GM18861 (cell line): Measurements from ENCODE around the gene NAA40.

Experiments
- ATAC-seq: cut with Tn5 transposase; IDR thresholded peaks from one replicate; pipeline ENCODE4 v1.9.1; 2021; ENCODE audit not compliant: unreplicated experiment

The NAA40 gene

DNA sequence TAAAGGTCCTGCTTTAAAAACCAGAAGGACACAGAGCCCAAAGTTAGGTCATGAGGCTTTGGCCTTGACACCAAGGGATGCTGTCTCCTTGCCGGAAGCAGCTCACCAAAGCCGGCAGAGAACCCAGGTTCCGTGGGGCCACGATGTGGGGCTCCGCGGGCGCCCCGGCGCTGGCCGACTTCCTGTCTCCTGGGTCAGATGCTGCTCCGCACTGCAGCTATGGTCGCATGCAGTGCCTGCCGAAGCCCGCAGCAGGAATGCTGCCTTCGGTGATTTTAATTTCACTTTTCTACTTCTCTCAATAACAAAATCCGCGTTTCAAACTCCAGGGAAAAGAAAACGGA lies 47.0 kb downstream of the NAA40 start:
- peak; percentile 41 for ATAC-seq

DNA sequence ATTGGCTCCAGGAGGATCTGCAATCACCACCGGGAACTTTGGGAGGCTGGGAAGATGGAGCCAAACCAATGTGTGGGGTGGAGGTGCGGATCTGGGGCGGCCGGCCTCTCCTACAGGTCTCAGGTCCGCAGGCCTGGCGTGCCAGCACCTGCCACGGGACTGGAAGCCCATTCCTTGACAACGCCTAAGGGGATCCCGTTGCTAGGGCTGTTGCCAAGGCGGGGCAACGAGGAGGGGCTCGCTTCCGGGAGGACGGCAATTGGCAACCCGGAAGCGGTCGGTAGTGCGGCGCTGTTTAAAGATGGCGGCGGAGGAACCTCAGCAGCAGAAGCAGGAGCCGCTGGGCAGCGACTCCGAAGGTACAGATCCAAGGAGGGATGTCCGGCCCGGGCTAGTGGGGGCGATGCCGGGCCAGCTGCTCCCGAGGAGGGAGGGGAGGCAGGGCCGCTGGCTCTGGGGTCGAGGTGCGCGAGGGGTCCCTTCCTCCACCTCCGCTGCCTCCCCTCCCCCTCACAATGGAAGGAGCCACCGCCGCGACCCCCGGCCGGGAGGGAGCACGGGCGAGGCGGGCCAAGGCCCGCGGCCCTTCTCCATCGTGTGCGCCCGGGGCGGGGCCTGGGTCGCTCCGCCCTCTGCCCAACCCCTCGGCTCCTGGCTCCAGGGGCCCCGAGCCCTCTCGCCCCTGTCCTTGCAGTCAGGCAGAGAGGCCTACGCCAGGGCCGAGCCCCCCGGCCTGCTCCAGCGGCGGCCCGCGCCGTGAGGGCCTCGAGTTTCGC lies 47.5 kb downstream of the NAA40 start, which contains the start of gene OTUB1:
Gene OTUB1, plus strand, starts transcription at position 283 of the 776 bp plus-strand sequence. Its CDS starts 19 bp downstream, at position 302.
- ATAC-seq = peak; percentile 73

DNA sequence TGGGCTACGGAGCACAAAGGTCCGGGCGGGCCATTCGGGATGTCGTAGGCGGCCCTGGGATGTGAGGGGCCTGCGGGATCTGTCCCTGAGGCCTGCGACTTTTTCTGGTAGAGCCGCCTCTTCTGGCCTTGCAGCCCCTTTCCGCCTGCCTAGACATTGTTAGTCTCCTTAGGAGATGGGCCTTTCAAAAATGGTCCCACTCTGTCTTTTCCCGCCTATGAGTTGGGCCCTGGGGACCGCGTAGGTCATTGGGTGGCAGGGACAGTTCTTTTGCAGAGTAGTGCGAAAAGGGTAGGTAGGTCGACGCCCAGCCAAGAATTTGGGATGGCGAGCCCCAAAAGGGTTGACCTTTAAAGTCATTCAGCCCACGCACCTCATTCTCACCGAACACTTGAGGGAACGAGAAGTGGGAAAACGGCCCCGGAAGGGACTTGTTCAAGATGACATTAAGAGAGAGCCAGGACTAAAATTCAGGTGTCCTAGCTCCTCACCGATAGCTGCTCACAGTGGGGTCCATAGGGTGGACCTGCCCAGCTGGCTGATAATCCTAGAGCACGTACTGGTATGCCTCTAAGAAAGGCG lies 48.2 kb downstream of the NAA40 start:
- ATAC-seq = no peak

DNA sequence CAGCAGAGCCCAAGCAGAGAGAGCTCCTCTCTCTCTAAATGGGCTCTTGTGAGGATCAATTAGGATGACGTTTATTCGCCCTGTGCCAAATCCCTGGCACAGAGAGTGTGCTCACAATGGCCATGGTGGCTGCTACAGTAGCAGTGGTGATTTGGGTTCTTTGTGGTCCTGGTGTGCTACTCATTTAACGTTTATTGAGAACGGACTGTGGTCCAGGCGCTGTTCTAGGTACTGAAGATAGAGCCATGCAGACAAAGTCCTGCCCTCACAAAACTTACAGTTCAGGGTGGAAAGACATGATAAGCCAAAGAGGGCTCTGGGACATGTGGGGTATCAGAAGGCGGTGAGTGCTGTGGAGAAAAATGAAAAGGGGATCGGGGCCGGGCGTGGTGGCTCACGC lies 52.8 kb downstream of the NAA40 start:
- no peak for ATAC-seq

DNA sequence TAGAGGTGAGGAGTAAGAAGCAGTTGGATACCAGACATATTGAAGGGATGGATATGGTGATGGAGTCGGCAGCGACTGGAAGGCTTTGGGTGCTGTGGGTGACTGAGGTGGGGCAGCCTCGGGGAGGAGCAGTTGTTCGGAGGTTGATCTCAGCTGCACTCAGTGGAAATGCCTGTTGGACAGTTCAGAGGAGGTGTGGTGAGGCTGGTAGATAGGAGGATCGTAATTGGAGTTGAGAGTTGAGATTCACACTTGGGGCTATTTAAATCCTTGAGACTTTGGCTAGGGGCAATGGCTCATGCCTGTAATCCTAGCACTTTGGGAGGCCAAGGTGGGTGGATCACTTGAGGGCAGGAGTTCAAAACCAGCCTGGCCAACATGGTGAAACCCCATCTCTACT lies 54.3 kb downstream of the NAA40 start:
- no peak for ATAC-seq

DNA sequence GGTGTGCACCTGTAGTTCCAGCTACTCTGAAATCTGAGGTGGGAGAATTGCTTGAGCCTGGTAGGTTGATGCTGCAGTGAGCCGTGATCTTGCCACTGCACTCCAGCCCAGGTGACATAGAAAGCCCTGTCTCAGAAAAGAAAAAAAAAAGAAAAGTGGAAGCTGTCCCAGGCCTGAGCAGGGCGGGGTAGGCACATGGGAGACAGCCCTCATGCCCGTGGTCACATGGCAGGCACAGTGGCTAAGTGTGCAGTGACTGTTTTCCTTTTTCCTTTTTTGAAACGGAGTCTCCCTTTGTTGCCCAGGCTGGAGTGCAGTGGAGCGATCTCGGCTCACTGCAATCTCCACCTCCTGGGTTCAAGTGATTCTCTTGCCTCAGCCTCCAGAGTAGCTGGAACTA lies 55.2 kb downstream of the NAA40 start:
- no peak for ATAC-seq

DNA sequence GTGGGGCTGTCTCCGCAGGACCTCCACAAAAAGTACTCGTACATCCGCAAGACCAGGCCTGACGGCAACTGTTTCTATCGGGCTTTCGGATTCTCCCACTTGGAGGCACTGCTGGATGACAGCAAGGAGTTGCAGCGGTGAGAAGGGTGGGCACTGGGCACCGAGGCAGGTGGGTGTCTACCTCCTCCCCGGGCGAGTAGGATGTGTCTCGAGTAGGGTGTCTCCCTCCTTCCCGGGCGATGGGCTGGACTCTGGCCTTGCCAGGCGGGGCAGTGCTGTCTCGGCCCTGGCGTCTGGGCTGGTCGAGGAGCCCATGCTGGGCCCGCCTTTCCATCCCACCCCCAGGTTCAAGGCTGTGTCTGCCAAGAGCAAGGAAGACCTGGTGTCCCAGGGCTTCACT lies 57.7 kb downstream of the NAA40 start:
- no peak for ATAC-seq

DNA sequence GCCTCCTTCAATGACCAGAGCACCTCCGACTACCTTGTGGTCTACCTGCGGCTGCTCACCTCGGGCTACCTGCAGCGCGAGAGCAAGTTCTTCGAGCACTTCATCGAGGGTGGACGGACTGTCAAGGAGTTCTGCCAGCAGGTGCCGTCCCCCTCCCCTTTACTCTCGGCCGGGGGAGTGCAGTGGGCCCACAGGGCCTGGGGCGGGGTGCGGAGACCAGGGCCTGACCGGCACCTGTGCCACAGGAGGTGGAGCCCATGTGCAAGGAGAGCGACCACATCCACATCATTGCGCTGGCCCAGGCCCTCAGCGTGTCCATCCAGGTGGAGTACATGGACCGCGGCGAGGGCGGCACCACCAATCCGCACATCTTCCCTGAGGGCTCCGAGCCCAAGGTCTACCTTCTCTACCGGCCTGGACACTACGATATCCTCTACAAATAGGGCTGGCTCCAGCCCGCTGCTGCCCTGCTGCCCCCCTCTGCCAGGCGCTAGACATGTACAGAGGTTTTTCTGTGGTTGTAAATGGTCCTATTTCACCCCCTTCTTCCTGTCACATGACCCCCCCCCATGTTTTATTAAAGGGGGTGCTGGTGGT lies 58.4 kb downstream of the NAA40 start:
- no peak for ATAC-seq

DNA sequence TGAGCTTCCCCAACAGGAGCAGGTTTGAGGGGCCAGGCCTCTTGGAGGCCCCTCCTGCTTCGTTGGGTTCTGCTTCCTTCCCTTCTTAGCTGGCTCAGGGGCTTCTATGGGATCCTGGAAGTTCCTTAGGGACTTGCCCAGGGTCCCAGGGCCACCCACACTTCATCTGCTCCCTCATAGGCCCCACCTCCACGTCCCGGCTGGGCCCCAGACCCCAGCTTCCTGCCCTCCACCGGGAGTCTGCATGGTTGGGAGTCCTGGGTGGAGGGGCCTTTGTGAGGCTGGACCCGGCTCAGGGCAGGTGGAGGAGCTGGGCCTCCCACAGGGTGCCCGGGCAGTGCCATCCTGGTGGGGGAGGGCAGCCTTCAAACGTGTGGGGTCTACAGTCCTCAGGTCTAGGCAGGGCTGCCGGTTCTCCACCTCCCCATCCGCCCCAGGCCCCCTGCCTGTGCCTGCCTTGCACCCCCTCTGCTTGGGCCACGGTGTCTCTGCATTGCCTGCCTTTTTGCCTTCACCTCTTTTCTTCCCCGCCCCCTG lies 59.1 kb downstream of the NAA40 start:
- ATAC-seq = no peak

DNA sequence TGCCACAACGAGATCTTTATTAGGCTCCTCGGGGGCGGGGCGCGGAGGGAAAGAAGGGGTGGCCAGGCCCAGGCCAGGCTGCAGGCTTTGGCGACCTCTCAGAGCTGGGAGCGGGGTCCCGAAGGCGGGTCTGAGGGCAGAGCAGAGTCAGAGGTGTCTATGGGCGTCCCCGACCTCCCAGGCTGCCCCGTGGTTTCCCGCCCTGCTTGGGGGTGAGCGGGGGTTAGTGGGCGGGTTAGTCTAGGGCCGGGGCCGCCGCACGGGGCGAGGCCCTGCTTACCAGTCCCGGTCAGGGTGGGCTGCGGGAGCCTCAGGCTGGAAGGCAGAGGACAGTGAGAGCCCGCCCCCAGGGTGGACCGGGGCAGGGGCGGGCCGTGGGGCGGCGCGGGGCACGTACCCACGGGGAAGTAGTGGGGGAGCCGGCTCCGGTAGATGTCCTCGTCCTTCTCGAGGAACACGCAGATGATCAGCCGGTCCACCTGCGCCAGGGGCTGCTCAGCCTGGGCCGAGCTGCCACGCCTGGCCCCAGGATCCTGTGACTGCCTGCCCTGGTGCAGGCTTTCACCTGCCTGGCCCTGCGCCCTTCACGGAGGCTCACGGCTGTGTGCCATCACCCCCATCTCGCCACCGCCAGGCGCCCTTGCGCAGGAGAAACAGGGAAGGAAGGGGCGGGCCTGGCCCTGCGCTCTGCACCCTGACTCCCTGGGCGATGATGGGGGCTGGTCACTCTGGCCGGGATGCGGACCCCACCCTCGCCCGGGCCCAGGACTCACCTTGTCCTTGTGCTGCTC lies 60.0 kb downstream of the NAA40 start:
- no peak for ATAC-seq

DNA sequence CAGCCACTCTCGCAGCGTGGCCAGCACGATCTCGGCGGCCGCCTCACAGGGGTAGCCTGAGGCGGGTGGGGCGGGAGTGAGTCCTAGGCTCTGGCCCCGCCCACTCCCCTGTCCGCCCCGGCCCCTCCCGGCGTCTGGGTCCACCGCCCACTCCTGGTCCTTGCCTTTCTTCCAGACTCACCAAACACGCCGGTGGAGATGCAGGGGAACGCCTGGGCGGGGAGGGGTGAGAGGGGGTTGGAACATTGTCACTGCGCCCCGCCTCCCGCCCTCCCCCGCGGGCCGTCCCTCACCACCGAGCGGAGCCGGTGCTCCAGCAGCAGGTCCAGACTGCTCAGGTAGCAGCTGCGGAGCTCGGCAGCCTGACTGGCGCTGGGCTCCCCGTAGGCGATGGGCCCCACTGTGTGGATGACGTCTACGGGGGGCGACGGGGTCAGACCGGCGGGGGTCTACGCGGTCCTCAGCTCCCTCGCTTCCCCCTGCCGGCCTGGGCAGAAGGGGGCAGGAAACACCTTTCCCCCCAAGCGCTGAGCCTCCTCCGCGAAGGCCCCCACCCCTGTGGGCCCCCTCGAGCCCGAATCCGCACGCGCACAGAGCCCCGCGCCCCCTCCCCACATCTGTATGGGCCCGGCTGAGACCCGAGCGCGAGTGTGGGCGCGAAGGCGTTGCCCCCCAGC lies 60.7 kb downstream of the NAA40 start:
- ATAC-seq = no peak

DNA sequence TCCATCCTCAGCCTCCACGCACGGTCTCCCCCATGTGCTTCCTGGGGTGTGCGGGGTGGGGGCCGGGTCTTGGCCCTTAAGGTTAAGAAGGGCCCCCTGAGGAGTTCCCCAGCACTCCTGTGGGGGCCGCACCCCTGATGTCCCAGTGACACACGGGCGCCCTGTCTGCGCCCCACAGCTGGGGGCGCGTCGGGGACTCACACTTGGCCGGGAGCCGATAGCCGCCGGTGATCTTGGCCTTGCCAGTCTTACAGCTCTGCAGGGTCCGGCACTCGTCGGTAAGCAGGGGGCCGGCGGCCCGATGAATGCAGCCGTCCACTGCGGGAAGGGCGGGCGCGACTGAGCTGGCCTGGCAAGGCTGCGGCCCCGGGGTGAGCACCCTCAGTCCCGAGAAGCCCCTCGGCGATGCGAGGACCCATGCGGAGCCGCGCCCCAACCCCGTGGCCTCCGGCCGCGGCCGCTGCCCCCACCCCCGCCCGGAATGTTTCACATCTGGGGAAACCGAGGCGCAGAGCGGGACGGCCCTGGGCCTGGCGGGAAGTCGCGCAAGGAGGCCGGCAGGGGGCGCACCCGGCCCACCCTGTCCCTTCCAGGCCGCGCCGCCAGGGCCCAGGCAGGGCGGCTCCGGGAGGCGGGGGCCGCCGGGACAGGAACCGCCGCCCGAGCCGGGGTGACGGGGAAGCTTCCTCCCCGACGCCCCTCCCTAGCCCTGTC lies 61.4 kb downstream of the NAA40 start:
- ATAC-seq = no peak

DNA sequence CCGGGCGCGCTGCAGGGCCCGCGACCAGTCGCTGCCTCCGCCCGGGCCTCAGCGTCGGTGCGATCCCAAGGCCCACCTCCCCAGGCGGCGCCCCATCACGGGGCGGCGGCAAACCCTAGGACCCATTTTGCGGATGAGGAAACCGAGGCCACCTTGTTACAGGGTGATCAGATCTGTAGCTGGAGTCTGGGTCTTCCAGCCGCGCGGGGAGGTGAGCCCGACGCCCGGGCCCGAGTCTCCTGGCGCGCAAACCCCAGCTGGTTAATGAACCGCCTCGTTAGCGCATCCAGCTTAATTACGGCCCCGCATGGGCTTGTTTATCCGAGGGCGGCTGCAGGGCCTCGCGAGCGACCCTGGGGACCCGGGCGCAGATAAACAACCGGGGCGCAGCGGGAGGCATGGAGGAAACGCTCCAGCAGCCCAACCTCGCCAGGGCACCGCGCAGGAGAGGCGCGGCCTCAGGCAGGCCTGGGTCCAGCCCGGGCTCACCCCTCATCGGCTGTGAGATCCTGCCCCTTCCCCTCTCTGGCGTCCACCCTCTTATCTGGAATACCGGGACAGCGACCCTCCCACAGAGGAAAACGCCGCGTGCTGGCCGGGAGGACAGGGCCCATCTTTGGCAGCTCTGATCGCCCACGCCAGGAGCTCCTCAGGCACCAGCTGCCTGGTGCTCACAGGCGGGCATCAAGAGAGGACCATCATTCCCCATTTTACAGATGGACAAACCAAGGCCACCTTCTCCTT lies 62.1 kb downstream of the NAA40 start:
- ATAC-seq = no peak

DNA sequence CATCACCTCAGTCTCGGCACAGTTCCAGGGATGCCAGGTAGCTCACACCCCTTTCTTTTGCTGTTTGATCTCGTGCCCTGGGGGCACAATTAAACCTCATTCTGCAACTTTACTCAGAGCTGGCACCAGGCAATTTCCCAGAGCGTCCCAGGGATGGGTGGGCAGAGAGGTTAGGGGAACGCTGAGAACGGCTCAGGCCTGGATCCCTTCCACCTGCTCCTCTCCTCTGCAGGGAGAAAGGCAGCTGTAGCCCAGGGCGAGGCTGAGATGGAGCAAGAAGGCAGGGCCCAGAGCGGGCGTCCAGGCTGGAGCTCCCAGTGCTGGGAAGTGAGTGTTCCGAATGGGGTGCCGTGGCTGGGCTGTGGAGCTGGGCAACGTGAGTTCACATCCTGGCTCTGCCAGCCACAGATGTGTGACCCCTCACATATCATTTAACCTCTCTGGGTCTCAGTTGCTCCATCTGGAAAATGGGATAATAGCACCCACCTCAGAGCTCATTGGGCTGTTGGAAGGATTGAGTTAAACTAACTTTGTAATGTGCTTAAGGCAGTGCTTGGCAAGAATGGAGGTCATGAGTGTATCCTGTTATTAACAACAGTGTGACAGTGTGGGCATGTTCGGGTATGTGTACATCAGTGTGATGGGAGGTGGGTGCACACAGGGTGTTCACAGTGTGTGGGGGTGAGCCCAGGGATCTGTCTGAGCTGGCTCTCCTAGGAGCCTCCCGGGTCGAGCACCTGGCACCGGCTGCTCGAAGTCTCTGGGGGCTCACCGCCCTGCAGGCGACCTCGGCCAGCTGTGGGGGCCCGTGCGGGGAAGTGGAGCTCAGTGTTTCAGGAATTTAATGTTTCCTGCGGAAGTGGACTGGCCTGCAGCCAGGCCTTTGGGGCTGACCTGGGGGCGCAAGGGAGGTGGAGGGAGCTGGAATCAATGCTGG lies 63.0 kb downstream of the NAA40 start:
- no peak for ATAC-seq

DNA sequence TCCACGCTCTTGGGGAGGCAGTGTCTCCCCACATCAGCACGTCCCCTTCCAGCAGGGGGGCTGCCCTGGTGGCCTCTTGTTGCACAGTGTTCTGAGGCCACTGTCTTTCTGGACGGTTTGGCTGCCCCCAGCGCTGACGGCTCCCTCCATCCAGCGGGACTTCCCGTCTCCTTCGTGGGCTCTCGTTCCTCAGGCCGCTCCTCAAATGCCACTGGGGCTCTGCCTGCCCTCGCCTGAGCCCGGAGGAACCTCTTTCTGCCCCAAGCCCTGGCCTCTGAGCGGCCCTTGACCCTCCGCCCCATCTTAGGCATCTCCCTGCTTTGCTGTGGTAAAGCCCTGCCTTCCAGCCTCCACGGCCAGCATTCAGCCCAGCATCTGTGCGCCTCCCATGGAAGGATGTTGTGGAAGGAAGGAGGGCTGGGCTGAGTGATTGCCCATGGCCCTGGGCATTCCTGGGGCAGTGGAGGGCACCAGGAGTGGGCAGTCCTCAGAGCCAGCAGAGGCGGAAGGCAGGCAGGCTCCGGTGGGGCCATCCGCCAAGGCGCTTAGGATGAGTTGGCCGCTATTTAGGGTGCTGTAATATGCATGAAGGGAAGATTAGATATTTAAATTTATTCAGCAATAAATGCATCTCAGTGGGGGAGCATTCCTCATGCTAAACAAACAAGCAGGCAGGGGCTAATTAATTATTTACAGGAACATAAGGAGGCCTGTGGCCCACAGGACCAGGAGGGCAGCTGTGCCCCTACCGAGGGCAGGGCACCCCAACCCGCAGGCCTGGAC lies 65.2 kb downstream of the NAA40 start:
- ATAC-seq = no peak

DNA sequence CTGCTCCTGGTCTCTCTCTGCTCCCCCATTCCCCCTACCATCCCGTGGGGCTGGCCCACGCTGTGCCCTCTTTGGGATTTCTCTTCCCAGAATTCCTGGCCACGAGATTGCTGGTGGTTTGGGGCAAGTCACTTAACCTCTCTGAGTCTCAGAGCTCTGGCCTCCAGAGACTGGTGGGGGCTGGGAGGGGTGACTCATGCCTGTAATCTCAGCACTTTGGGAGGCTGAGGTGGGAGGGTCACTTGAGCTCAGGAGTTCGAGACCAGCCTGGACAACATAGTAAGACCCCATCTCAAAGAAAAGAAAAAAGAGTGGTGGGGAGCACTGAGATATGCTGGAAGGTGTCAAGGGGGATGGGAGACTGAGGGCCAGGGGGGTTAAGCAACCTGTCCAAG lies 65.8 kb downstream of the NAA40 start:
- no peak for ATAC-seq

DNA sequence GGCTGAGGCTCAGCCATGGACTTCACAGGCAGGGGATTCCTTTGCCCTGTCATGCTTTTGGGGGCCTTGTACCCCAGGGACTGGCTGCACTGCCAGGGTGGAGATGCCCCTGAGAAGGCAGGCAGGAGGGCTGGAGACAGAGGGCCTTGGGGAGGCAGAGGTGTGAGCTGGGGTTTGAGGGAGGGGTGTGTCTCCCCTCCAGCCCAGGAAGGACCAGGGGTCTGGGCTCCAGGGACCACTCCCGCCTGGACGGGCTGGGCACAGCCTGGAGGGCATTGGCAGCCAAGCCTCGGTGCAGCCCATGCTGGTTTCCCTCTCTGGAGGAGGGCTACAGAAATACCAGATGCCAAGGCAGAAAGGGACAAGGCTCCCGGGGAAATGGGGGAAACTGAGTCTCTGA lies 66.9 kb downstream of the NAA40 start:
- ATAC-seq = no peak

DNA sequence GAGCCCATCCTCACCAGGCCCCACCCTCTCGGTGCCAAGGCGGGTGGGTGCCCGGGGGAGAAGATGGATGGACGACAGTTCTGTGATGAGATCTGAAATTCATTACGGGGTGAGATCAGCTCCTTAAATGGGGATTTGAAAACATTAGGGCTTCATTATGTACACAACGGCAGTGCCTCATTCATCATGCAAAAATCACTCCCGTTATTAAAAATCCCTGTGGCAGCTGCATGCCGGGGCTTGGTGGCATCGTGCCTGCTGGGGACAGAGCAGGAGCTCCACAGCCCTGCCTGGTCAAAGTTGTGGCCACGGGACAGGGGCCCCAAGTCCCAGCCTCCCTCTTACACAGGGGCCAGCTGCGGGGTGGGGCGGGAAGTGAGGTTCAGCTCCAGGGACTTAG lies 67.6 kb downstream of the NAA40 start:
- ATAC-seq = no peak
